NCI-H460 (cell line): ENCODE results near the gene FBXL19. TPM values are rescaled to one million over a fixed set of nuclear protein-coding genes. Genes with fewer than 3 reads are reported as not detected.

Source experiments
- DNase-seq: peaks from one replicate; pipeline ENCODE4 v3.0.0-alpha.2; 2016; ENCODE audit warnings: low read depth; ENCODE audit errors: extremely low read depth
- total RNA-seq: library from RNA; depleted of rRNA; stranded (reverse); fragments of >200 nt; shearing (Covaris generic); gene quantifications from 2 replicates; pipeline ENCODE4 v1.2.3, GENCODE V29; 2014

Gene FBXL19
- total RNA-seq, 1 experiment from 2014 or later = 12.3 TPM

DNA sequence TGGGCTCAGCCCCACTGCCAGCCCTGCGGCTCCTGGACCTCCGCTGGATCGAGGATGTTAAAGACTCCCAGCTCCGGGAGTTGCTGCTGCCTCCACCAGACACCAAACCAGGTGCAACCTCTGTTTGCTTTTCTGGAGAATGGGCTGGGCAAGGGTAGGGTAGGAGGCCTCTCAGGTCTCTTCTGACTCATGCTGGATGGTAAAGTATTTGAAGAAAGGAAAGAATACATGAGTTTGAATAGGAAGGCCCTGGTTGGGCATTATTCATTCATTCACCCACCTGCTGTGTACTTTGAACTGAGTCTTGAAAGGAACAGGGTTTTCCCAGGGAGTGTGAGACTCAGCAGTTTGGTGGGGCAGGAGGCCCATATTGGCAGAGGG is 19.0 kb downstream of the FBXL19 start:
- no peak for DNase-seq

DNA sequence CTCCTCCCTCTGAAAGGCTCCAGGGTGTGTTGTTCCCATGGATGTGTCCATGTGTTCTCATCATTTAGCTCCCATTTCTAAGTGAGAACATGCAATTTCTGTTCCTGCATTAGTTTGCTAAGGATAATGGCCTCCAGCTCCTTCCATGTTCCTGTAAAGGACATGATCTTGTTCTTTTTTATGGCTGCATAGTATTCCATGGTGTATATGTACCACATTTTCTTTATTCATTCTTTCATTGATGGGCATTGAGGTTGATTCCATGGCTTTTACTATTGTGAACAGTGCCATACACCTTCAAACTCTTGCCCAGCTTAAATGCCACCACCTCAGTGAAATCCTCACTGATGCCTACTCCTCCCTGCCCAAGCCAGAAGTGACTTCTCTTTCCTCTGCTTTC is 21.0 kb downstream of the FBXL19 start:
- no peak for DNase-seq

DNA sequence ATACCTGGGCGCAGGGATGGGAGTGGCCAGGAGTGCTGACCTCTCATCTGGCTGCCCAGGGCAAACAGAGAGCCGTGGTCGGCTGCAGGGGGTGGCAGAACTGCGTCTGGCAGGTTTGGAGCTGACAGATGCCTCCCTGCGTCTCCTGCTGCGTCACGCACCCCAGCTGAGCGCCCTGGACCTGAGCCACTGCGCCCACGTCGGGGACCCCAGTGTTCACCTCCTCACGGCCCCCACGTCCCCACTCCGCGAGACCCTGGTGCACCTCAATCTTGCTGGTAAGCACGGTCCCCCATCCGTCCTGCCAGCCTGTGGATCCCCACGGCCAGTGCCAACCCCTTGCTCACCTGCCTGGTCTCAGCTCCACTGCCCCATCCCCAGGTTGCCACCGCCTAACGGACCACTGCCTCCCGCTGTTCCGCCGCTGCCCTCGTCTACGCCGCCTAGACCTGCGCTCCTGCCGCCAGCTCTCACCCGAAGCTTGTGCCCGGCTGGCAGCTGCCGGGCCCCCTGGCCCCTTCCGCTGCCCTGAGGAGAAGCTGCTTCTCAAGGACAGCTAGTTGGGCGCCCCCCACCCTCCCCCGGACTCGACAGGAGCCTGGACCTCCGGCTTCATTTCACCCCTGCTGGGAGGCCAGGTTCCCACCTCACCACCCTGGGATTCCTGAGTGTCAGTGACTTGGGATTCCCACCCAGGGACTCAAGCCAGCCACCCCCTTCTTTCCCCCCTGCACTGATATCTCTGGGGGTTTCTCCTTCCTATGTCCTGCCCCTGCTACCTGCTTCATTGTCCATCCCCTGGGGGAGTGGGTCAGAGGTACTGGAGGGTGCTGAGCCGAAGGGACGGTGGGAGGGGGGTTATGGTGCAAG is 23.5 kb downstream of the FBXL19 start:
- no peak for DNase-seq

DNA sequence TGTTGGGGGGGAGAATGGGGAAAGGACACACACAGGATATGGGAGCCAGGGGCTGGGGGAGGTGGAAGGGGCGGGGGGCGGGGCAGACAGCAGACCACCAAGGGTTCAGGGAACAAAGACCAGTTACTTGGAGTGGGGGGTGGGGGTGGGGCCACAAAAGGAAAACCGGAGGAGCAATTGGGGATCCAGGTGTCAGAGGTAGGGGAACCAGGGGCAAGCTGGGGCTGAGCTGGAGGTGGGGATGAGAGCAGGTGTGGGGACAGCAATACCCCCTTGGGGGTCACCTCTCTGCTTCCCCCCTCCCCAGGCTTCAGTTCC is 24.1 kb downstream of the FBXL19 start:
- no peak for DNase-seq

DNA sequence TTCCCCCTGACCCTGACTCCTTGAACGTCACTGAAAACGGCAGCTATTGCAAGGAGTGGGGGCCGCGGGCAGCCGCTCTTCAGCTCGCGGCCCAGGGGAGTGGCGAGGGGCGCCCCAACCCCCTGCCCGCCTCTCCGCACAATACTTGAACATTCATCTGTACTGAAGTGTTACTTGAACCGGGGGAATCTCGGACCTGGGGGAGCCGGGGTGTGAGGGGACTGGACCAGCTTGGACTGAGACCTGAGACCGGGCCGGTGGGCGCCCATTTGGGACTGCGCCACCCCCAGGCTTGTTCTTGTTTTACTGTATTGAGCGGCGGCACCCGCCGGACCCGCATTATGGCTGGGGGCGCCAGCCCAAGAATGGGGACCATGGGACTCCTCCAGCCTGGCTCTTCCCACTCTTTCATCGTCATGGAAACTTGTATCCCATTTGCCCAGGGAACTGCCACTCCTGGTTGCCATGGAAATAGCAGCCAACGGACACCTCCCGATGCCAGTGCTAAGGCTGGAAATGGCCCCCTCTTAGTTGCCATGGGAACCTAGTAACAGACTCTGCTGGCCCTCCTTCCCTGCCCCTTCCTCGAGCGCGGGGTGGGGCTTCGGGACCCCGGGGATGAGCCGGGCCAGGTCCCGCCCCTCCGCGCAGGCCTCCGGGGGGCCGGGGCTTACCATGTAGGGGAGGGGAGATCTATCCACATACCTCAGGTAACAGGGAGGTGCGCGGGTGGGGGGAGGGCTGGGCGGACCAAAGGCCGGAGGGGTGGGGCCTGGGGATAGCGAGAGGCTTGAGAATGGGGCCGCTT is 24.7 kb downstream of the FBXL19 start:
- DNase-seq = peak; percentile 85

DNA sequence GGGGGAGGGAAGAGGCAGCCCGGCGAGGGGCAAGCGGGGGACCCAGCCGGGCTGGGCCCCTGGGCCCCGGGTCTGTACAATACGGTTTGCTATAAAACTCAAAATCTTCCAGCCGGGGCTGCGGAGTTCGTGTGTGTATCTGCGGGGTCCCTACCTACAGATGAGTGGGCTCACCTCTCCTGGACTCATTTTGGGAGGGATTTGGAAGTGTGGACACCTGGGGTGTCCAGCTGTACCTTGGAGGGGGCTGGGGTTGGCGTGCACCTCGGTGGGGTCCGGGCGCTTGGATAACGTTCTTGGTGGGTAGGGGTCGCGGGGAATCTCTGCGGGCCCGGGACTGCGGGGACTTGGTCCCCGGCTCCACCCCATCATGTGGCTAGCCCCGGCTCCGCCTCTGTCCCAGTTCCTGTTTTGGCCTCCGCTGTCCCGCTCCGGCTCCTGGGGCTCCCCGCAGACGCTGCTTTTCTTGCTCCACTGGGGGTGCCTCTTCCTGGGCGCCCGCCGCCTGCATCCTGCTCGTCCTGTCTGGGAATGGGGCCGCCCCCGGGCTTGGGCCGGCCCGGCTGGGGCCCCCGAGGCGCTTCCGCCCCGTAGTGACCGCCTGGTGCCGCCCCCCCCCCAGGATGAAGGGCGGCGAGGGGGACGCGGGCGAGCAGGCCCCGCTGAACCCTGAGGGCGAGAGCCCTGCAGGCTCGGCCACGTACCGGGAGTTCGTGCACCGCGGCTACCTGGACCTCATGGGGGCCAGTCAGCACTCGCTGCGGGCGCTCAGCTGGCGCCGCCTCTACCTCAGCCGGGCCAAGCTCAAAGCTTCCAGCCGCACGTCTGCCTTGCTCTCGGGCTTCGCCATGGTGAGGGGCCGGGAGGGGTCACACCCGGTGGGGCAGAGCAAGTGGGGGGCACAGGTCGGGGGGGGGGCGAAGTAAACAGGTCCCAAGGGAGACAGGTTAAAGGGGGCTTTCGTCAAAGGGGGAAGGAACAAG is 25.6 kb downstream of the FBXL19 start, which contains the start of gene ORAI3:
Gene ORAI3, plus strand, starts transcription at position 402 of the 983 bp plus-strand sequence. Its CDS starts 222 bp downstream, at position 624.
- DNase-seq = peak; percentile 27

DNA sequence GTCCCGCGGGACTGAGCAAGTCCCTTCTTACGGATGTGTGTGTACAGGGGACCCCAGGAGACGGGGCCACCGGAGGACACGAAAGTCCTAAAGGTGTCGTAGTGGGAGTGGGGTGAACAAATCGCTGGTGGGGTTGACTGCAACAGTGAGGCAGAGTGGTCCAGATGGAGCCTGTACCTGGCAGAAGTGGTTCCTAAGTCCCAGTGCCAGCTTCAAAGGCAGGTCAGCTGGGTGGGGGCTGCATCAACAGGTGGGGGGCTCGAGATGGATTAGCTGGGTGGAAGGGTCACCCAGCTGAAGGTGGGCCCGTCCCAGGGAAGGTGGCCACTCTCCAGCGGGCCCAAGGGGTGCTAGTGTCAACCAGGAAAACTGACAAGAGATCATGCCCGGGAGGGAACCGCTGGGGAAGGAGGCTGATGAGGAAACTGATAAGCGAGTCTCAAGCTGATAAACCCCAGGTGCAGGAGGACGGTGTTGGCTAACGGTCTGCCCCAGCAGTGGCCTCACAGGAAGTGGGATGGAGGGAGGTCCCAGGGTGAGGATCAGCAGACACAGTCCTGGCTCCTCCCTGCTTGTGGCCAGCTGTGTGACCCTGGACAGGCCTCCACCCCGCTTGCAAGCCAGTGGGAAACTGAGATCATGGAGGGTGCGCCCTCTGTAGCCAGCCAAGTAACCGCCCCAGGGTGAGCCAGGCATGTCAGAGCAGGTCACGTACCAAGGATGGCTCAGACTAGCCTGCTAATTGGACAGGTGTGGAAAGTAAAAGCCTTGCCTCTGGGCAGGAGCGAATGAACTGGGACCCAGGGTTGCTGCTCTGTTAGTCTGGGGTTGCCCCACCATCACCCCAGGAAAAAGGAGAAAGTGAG is 26.5 kb downstream of the FBXL19 start:
- DNase-seq = peak; percentile 65

DNA sequence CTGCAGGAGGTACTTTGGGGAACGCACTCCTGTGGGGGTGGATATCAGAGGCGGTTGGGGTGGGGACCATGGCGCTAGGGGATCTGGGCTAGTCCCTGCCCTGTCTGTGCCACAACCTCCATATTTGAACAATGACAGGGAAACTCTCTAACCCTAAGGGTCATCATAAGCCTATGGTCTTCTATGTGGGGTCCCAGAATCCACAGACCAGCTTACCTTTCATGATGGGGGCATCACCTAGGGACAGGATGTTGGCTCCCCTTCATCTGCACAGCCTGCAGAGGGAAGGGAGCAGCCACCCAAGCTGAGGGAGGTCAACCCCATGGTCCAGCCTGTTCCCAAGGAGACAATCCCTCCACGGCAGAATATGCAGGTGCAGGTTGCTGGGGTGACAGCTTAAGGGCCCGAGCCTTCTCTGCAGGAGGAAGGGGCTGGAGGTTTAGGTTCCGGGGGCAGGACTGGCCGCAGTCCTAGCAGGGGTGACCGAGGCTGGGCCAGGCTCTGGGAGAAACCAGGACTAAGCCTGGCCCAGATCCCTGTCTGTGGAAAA is 27.2 kb downstream of the FBXL19 start:
- DNase-seq = no peak

DNA sequence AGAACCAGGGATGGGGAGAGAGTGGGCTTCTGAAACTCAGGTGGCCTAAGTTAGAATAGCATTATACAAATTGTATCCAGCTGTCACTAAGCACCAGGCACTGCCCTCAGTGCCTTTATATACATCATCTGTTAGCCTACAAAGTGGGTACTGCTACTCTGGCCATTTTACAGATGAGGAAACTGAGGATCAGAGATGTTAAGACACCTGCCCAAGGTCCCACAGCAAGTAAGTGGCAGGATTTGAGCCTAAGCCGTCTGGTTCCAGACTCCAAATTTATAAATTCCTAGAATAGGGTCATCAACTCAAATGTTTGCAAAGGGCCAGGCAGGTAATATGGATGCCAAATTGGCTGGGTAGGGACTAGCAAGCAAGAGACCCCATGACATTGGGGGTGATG is 27.8 kb downstream of the FBXL19 start:
- no peak for DNase-seq

DNA sequence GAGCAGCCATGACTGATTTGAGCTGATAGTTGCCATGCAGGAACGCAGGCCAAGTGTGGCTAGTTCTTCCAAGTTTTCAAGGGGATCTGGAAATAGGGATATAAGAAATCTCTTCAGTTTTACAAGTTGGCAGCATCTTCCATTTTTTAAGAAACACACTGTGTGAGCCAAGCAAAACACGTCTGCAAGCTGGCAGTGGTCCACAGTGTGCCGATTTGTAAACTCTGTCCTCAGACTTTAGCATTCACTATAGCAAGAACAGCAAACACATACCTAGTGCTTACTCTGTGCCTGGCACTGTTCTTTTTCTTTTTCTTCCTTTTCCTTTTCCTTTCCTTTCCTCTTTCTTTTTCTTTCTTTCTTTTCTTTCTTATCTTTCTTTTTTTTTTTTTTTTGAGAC is 28.4 kb downstream of the FBXL19 start:
- no peak for DNase-seq

DNA sequence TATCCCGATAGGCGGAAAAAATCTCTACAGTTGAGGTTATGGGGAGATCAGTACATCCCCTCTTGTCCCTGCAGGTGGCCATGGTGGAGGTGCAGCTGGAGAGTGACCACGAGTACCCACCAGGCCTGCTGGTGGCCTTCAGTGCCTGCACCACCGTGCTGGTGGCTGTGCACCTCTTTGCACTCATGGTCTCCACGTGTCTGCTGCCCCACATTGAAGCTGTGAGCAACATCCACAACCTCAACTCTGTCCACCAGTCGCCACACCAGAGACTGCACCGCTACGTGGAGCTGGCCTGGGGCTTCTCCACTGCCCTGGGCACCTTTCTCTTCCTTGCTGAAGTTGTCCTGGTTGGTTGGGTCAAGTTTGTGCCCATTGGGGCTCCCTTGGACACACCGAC is 29.7 kb downstream of the FBXL19 start:
- DNase-seq = no peak

DNA sequence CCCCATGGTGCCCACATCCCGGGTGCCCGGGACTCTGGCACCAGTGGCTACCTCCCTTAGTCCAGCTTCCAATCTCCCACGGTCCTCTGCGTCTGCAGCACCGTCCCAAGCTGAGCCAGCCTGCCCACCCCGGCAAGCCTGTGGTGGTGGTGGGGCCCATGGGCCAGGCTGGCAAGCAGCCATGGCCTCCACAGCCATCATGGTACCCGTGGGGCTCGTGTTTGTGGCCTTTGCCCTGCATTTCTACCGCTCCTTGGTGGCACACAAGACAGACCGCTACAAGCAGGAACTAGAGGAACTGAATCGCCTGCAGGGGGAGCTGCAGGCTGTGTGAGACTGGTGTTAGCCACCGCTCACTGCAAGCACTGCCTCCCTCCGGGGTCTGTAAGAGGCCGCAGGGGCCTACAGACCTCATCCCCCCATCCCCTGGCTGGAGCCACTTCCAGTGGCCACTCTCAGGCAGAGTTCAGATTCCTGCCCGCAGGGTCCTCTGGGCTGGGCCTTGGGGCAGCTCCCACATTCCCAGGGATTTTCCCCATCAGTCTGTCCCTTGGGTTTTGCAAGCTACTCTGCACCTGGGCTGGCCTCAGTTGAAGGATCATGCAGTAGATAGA is 30.2 kb downstream of the FBXL19 start:
- peak; percentile 74 for DNase-seq

DNA sequence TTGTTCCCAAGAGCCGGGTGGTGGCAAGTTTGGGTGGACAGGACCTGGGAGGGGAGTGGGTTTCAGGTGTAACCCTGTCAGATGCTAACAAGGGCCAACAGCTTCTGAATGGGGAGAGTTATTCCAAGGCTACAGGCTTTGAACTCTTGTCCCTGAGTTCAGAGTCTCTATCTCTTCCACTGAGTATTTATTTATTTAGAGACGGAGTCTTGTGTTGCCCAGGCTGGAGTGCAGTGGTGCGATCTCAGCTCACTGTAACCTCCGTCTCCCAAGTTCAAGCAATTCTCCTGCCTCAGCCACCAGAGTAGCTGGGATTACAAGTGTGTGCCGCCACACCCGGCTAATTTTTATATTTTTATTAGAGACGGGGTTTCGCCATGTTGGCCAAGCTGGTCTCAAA is 31.6 kb downstream of the FBXL19 start:
- DNase-seq = no peak

DNA sequence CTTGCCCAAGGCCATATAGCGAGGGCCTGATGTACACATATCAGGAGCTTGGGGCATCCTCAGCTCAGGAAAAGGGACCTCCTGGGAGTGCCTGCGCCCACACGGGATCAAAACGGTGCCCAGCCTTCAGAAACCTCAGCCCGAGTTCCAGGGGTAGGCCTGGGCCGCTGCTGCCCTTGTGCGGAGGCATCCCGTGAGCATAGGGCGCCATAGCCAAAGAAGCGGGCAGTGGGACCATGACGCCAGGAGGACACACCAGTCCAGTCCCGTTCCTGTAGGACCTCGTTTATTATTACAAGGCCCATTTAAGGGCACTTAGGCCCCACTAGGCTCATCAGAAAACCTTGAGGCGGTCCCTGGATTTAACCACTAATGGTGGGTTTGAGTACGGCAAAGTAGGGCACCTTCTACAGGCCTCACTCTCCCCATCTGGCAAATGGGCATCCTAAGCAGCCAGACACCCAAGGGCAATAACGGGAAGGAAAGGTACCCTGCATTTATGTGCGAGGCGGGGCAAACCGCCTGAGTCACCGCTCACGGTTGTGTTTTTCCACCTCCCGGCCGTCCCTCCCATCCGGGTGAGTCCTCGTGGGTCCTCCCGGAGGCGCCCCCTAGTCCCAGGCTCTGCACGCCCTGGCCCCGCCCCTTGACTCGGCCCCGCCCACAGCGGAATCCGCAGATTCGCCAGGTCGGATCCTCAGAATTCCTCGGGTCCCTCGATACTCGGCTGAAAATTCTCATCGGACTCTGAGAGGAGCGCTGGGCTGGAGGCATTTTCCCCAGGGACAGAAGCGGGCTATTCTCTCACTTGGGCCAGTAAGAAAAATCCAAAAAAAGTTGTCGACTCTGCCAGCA is 33.5 kb downstream of the FBXL19 start:
- DNase-seq = peak; percentile 77

DNA sequence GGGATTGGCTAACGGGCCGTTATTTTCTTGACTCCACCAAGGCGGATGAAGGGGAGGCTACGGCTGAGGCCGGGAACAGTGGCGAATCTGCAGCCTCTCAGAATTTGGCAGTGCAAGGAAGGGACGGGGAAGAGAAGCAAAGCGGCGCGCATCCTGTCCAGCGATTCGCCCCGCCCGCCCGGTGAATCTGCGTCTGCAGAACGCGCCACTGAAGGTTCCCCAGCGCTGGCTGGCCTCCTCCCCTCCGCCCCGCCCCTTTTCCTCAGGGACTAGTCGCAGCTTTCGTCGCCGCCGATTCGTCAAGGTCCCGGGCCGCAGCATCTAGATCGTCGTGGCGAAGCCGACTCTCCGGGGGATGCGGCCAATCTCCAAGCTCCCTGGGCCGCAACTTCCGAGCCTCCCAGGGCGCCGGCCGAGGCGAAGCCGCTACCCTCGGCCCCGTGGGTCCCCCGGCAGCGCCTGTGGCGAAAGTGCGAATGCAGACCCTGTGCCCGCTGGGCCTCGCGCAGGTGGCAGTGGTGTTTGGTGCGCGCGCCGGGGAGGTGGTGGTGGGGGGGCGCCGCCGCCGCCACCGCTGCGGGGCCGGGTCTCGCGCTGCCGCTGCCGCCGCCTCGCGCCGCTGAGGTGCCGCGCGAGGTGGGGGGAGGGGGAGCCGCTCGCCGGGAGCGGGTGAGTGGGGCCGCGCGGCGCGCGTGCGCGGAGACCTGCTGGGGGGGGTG is 34.2 kb downstream of the FBXL19 start, which contains the start of gene SETD1A:
Gene SETD1A, plus strand, starts transcription at position 299 of the 719 bp plus-strand sequence. CDS start 978 bp downstream, outside the sequence.
- DNase-seq = peak; percentile 90

DNA sequence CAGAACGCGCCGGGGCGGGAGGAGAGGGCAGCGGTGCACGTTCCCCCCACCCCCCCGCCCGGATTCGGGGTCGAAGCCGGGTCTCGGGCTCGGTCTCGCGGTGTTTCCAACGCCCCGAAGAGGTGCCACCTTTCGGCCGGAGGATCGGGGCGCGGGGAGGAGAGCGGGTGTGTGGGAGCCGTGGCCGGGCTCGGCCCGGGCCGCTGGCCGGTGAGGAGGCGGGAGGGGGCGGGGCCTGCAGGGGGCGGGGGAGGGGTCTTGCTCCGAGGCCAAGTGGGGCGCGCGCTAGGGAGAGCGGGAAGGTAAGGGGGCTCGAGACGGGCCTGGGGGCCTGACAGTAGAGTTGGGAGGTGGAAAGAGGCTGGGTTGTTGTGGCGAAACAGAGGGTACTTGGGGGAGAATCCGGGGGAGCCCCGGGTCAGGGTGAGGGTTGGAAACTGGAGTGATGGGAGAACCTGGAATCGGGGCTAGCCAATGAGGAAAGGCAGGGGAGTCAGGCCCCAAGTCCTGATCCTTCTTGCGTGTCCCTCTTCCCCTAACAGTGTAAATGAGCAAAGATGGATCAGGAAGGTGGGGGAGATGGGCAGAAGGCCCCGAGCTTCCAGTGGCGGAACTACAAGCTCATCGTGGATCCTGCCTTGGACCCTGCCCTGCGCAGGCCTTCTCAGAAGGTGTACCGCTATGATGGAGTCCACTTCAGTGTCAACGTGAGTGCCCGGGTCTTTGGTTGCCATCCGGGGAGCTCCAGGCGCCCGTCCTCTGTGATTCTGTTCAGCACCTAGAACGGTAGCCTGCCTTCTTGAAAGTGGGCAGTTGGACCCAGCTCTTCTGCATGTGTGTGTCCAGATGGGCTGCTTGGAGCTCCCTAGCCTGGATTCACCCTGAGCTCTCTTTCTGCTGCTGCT is 35.1 kb downstream of the FBXL19 start:
- DNase-seq = peak; percentile 33
